NT2/D1 (cell line): ENCODE measurements around the gene MTHFD1.

ENCODE experiments used
- YY1 ChIP-seq: IDR thresholded peaks from 2 replicates; pipeline ENCODE4 v1.6.1; 2011; ENCODE audit not compliant: insufficient read length, insufficient read depth
- ZNF274 ChIP-seq: IDR thresholded peaks from 2 replicates; pipeline ENCODE4 v1.6.1; 2011; ENCODE audit warnings: mild to moderate bottlenecking, low read depth, low read length

- TF ChIP-seq ZNF274, result no peak
- TF ChIP-seq YY1, result no peak
Observed at GRCh38 chr14:64504897-64505794, 117.0 kb downstream of the MTHFD1 start.
